Islet precursor cell (in vitro differentiated cells): ENCODE measurements around the gene UBAC2.
"Not testable (repeated sequence)": the region's sequence is repeated elsewhere in the genome, so short reads cannot be mapped to it uniquely, and the experiment has no call there.

Source experiments
- DNase-seq: peaks from one replicate; pipeline ENCODE4 v3.0.0-alpha.2; 2018

UBAC2 gene

GRCh38 chr13:99382428-99383133 lies 181.9 kb downstream of the UBAC2 start:
- DNase-seq, result peak; percentile 43

- DNase-seq, result peak; percentile 54
These were observed 182.9 kb downstream of the UBAC2 start for GRCh38 chr13:99383511-99383921.

GRCh38 chr13:99383946-99384345 lies 183.3 kb downstream of the UBAC2 start:
- peak; percentile 32 for DNase-seq

- peak; percentile 37 for DNase-seq
These were observed 183.8 kb downstream of the UBAC2 start for GRCh38 chr13:99384468-99384867.

DNA sequence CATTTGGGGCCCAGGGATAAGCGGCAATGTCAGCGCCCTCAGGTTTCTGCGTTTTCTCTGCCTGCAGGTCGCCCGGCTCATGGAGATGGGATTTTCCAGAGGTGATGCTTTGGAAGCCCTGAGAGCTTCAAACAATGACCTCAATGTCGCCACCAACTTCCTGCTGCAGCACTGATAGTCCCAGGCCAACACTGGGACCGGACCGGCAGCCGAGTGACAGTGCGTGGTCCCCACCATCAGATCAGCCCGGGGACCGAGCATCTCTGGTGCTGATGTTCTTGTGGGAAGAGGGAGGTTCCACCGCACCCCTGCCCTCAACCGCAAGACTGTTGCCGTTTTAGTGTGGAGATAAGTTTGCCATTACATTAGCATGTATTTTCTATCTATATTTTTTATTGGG lies 184.5 kb downstream of the UBAC2 start:
- DNase-seq, result peak; percentile 42

DNA sequence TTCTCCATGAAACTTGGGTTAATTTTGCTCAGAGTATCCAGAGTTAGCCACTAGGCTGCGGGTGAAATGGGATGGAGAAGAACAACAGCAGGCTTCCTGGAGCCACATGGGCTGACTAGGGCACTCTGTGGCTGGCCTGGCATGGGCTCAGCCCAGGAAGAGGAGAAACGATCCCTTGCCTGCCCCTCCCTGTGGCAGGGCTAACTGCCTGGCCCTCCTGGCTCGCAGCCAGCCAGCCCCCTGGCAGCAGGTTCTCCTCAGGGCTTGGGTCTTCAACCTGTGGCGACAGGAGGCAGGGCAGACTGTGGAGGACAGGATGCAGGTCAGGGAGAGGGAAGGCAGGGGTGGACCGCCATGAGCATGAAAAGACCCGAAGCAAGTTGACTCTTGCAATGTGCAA lies 185.3 kb downstream of the UBAC2 start:
- peak; percentile 40 for DNase-seq

GRCh38 chr13:99386495-99386894 lies 185.8 kb downstream of the UBAC2 start:
- peak; percentile 47 for DNase-seq

DNA sequence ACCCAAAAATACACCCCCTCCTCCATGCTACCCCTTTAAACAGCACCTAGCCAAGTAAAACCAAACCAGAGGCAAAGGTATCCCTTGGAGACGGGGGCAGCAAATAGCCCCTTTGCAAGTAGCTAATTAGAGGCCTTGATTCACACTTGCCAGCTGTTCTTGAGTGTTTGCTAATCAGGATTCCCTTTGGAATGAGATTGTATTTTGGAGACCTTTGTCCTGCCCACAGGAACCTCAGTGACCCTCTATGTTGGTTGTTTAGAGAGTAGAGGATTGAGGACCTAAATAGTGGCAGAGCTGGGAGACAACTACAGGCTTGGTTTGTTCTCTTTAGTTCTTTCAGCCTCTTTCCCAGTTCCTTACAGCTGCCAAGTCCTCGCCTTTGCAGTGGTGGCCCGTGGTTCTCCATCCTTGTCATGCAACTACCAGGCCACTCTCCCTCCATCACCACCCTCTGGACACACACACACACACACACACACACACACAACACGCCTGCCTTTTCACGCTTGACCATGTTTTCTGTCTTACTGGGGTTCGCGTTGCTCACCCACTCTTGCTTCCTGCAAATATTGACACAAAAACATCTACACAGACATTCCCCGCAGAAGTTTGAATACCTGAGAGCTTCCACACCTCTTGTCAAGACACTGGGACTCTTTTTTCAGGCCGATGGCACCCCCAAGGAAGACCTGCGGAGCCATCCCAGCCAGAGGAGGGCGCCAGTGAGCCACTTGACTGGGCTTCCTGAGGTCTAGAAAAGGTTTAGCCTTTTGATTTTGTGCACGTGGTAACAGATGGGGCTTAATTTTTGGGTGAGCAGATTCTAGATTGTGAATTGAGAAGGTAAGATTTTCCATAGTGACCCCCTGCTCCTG lies 186.5 kb downstream of the UBAC2 start:
- peak; percentile 74 for DNase-seq

- DNase-seq, result peak; percentile 13
These were observed 187.8 kb downstream of the UBAC2 start for GRCh38 chr13:99388334-99388923.

- DNase-seq, result peak; percentile 32
These were observed 188.4 kb downstream of the UBAC2 start for GRCh38 chr13:99389094-99389493.

- DNase-seq, result no peak
These were observed 189.1 kb downstream of the UBAC2 start for GRCh38 chr13:99389520-99390304.

DNA sequence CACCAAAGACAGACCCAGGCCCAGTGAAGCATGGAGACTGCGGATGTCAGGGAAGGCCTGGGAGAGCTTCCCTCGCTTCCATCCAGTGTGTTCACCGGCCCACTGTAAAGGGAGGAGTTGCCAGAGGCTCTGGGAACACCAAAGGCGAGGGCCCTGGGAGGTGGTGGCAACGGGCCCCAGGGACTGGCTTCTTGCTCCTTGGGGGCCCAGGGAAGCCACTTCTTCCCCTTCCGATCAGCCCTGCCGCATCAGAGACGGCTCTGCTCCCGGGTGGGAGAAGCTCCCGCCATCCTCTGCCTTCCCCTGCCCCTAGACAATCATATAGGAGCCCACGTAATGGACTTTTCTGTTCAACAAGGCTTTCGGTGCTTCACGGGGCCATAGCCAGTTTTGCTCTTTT lies 189.9 kb downstream of the UBAC2 start:
- no peak for DNase-seq

DNA sequence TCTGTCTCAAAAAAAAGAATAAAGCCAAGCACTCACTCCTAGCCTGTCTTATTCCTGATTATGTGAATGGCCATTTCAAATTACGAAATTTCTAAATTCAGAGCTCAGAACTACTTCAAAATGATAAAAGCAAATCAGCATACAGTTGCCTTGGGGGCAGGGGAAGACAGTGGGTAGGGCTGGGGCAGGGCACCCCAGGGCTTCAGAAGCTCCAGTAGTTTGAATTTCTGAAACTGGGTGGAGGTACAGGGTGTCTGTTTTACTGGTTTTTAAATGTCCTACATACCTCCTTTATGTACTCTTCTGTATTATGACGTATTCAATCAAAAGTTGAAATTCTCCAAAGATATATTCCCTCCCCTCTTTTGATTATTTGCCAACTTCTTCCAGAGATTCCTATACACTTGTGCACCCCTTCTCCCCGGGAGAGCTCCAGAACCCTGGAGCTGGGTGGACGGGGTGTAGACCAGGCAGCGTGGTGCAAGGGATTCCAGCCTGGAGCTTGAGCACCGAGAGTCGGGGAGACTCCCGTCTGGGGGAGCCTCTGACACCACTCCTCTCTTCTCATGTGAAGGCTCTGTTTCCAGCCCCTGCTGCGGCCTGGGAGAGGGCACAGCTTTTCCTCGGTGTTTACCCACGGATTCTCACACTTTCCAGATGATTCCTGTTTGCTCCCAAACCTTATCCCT lies 191.3 kb downstream of the UBAC2 start:
- DNase-seq, result no peak

- DNase-seq, result no peak
These were observed 191.9 kb downstream of the UBAC2 start for GRCh38 chr13:99392470-99393135.

GRCh38 chr13:99393391-99393790 lies 192.7 kb downstream of the UBAC2 start:
- DNase-seq, result not testable (repeated sequence)

GRCh38 chr13:99393791-99394735 lies 193.4 kb downstream of the UBAC2 start:
- DNase-seq, result no peak

GRCh38 chr13:99395436-99395835 lies 194.8 kb downstream of the UBAC2 start:
- DNase-seq, result no peak

GRCh38 chr13:99396446-99396845 lies 195.8 kb downstream of the UBAC2 start:
- DNase-seq, result no peak

DNA sequence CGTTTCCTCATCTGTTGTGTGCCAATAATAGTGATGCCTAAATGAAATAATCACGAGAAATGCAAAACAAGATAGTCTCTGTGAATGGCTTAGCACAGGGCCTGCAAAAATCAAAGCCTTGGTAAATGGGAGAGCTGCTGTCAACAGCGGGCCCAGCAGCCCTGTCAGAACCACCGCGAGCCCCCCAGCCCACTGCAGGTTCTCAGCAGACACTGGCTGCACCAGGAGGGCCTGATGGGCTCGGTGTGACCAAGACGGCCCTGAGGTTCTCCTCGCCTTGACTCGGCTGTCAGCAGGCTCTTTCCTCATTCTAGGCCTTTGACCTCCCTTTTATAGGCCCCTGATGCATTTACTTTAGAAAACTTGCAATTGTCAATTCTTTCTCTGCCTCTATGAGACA lies 197.4 kb downstream of the UBAC2 start:
- no peak for DNase-seq

- no peak for DNase-seq
These were observed 198.4 kb downstream of the UBAC2 start for GRCh38 chr13:99398916-99399622.
